GM19395 (cell line): ENCODE results near the gene PCDH9.

Experiments
- ATAC-seq: cut with Tn5 transposase; IDR thresholded peaks from one replicate; pipeline ENCODE4 v1.9.1; 2021; ENCODE audit warnings: mild to moderate bottlenecking, moderate library complexity; ENCODE audit not compliant: unreplicated experiment

Gene PCDH9

GRCh38 chr13:67229481-67230403, at the start of gene PCDH9:
Gene PCDH9 (minus strand): TSS chr13:67230336. CDS start chr13:67228440, 1,896 bp downstream.
- peak; percentile 8 for ATAC-seq

DNA sequence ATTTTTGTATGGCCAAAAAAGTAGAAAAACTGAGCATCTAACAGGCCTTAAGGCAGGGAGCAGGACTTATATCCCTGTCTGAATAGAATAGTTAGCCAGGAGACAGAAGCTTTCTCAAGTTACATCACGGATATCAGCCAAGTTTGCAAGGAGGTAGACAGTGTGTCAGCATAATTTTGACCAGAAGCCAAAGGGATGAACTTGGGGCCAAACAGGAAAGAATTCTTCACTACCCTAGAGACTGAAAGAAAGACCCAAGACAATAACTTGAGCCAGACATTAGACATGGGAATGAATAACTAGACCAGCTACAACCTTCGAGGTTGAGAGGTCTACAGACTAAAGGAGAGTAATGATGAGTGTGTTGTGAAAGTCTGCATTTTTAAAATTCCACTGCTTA, 48.1 kb upstream of the PCDH9 start:
- no peak for ATAC-seq

DNA sequence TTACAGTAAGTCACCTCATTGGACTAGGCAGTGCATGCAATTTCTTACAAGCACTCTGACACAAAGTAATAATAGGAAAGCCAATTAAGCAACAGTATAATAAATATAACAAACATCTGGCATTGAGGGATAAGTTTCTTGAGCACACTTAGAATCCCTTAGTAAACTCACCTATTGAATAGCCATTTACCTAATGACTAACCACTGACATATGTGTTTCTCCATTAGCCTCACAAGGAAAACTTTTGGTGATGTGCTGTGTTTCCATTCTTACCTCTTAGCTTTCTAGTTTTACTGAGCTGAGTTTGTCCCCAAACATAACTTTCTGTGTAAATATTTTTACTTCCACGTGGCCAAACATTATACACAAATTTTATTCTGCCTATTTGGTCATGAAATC, 47.4 kb upstream of the PCDH9 start:
- ATAC-seq = no peak

- no peak for ATAC-seq
These were observed 45.3 kb upstream of the PCDH9 start for GRCh38 chr13:67275351-67275960.

DNA sequence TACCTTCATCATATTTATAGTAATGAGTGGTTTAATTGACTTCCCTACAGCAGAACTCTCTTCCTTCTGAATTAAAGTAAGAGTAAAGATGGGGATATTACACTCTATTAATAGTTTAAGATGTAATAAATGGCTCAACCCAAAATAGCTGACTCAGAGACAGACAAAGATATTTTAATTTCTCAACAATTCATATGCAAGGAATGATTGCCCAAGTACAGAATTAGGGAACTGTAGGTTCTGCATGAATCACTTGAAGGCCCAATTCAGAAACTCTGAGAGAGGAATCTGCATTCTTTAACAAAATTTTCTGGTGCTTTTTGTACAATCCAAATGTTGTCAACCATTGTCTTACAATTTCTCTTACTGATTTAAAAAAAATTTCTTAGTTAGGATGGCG, 42.9 kb upstream of the PCDH9 start:
- no peak for ATAC-seq

DNA sequence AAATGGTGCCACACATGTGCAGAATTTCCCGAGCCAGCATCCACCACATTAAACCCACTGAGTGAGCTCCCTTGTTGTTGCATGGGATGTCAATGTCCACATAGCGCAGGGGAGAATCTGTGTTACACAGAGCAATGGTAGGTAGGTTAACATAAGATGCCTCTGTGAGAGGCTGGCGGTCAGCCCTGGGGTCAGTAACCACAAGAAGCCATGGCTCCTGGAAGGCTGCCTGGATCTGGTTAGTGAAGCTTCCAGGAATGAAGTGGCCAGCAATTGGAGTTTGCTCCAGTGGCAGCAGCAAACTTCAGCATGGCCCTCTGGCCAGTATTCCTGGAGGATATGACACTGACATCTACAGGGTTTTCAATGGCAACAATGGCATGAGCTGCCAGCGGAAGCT, 37.0 kb upstream of the PCDH9 start:
- no peak for ATAC-seq

GRCh38 chr13:67259208-67259607, 29.1 kb upstream of the PCDH9 start:
- no peak for ATAC-seq

GRCh38 chr13:67258482-67258881, 28.3 kb upstream of the PCDH9 start:
- no peak for ATAC-seq

GRCh38 chr13:67238861-67239260, 8.7 kb upstream of the PCDH9 start:
- ATAC-seq = no peak

- peak; percentile 86 for ATAC-seq
These were observed 8.2 kb upstream of the PCDH9 start for GRCh38 chr13:67238277-67238859.

DNA sequence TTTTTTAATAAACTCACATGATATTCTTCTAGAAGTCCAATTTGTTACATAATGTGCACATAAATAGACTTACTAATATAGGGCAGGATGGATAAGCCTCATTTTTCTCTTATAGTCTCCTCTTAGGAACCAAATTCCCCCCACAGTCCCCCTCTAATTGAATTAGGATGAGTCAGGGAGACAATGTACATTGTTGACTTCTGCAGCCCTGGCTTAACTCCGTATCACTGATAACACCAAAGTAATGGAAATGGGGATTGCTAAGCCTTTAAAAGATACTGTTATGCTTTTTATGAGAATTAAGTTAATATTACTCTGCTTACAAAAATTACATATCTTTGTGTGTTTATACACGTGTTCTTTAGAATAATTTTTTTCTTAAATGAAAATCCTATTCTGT, 5.1 kb upstream of the PCDH9 start:
- ATAC-seq = no peak

GRCh38 chr13:67232384-67232783, 2.2 kb upstream of the PCDH9 start:
- ATAC-seq = no peak

- no peak for ATAC-seq
These were observed 1.3 kb upstream of the PCDH9 start for GRCh38 chr13:67231289-67232000.

DNA sequence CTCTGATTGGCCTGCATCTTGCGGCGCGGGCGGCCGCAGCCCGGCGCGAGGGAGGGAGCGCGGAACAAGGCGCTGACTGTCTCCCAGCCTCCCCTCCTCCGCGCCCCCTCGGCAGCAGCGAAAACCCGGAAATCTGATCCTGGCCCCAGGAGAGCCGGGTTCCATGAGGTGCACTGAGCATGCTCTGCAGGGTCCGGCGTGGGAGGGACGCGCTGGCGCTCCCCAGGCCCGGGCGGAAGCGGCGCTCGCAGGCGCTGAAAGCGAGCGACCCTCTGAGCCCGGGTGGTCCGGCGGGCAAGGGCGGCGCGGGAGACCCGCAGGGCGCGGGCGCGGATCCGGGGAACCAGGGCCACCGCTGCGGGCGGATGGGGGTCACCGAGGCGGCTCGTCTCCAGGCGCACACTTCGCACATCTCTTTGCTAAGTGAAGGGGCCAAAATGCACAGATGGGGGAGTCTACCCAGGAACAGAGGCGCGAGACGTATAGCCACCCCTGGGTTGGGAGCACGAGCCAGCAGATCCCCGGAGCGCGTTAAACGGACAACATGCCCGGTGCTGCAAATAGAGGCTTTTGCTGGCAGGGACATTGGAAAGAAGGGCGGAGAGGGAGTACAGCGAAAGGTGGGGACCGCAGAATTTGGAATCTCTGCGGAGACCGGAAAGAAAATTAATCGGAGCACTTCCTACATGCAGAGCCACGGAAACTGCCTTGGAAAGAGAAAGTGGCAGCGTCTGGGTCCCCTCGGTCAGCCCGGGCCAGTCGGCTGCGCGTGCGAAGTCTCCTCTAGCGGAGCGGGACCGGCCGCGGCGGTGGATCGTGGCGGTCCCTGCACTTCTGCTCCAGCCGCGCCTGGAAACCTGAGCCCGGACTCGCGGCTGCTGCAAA, 510 bp upstream of the PCDH9 start:
- ATAC-seq = peak; percentile 94

DNA sequence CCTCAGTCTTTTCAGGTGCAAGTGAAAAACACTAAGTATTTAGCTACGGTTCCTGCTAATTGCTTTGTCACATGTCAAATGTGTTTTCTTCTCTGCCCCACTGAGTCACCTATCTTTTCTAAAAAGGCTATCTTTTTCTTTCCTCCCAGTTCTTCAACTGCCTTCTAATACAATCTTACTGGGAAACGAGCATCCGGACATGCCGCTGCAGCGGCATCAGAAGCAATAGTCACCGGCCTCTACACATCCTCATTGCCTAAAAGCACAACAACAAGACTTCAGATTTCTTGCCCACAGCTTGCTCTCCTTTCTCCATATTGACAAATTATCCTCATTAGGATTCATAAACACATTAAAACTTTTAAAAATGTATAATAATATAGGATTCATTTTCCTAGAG, 1.2 kb downstream of the PCDH9 start:
- ATAC-seq = no peak

DNA sequence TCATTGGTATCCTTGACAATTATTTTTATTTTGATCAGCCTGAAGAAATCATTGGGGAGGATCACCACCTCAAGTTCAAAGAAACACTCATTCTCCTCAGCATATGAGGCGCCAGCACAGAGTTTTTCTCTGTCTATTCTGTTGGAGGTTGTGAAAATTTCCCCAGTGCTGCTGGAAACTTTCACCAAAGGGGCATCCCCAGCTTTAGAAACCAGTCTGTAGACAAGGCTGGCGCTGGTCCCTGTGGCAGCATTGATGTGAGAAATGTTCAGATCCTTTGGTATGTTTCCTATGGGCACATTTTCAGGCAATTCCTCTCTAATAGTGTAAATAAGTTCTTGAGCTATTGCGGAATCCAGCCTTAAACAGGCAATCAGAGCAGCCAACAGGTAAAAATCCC, 2.1 kb downstream of the PCDH9 start:
- ATAC-seq = no peak

- ATAC-seq = no peak
These were observed 2.8 kb downstream of the PCDH9 start for GRCh38 chr13:67227131-67227983.

GRCh38 chr13:67226696-67227095, 3.4 kb downstream of the PCDH9 start:
- no peak for ATAC-seq
